Esophagus (tissue), 2 donors: ENCODE measurements around the gene LRP6. TPM values are rescaled to one million over a fixed set of nuclear protein-coding genes. Genes with fewer than 3 reads are reported as not detected.

ENCODE experiments used
- H3K27ac ChIP-seq, 2 donors: one replicate each; pipeline ENCODE4 v1.5.1; 2013; ENCODE audit warnings: low read depth in 2 of 2, mild to moderate bottlenecking in 2 of 2, inconsistent platforms in 1 of 2, low read length in 1 of 2, moderate library complexity in 1 of 2
- H3K27me3 ChIP-seq, 2 donors: one replicate each; pipeline ENCODE4 v1.6.1; 2013; ENCODE audit warnings: low read length in 2 of 2, control low read depth in 1 of 2, mild to moderate bottlenecking in 1 of 2; ENCODE audit not compliant: insufficient read depth in 2 of 2, control insufficient read depth in 1 of 2
- H3K36me3 ChIP-seq, 2 donors: one replicate each; pipeline ENCODE4 v1.6.1; 2013; ENCODE audit warnings: low read length in 1 of 2; ENCODE audit not compliant: control insufficient read depth in 2 of 2, insufficient read depth in 2 of 2
- H3K4me1 ChIP-seq, 2 donors: one replicate each; pipeline ENCODE4 v1.6.1; 2013; ENCODE audit warnings: low read length in 1 of 2; ENCODE audit not compliant: control insufficient read depth in 2 of 2, insufficient read depth in 2 of 2
- H3K4me3 ChIP-seq, 2 donors: one replicate each; pipeline ENCODE4 v1.5.1; 2013; ENCODE audit warnings: low read length in 2 of 2, mild to moderate bottlenecking in 2 of 2, low read depth in 1 of 2, moderate library complexity in 1 of 2
- H3K9me3 ChIP-seq, 2 donors: one replicate each; pipeline ENCODE4 v1.6.1; 2013; ENCODE audit warnings: mild to moderate bottlenecking in 2 of 2, low read depth in 1 of 2, low read length in 1 of 2, moderate library complexity in 1 of 2; ENCODE audit not compliant: control insufficient read depth in 2 of 2, insufficient read depth in 1 of 2
- WGBS, 2 donors: extraction: QIAGEN DNeasy Blood & Tissue Kit; methylation state at CpG; one replicate each; pipeline ENCODE4 v1.1.7; 2013; 5-methylcytosine and 5-hydroxymethylcytosine counted together
- polyA plus RNA-seq, 2 donors: library from polyadenylated mRNA; stranded (reverse); fragments of 200-250 nt; gene quantifications; one replicate each; pipeline ENCODE4 v1.2.3, GENCODE V29; 2013
- donor health status: healthy with polysubstance abuse.
- donor health status: Bipolar disorder and iron deficiency.

The LRP6 gene
- polyA plus RNA-seq, 2 donors = 2.5 TPM

DNA sequence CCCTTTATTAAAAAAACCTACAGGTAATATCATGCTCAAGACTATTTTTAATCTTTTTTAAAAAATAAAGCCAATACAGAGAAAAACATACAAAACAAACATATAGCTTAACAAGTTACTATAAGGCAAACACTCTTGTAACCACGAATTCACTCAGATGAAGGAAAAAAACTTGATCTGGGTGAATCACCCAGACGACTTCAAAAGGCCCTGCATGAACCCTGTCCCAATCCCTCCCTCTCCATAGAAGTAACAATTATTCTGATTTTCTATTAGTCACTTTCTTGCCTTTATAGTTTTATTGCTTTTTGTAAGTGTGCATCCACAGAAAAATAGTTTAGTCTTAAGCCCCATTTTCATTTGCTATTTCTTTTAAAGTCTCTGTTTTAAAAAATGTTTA lies 72.6 kb downstream of the LRP6 start:
- no peaks in the 10 kb centered on the region for H3K27me3 ChIP-seq

GRCh38 chr12:12191008-12191407 lies 75.8 kb downstream of the LRP6 start:
- H3K4me1 ChIP-seq = no peaks in the 10 kb centered on the region
- H3K27ac ChIP-seq = no peak overlapping the region
- no peaks in the 10 kb centered on the region for H3K9me3 ChIP-seq
- H3K4me3 ChIP-seq = no peak overlapping the region
- 89 to 95% methylated on average over 4 of the region's 4 CpGs for WGBS, 2 donors
- H3K36me3 ChIP-seq = no peaks in the 10 kb centered on the region
- no peaks in the 10 kb centered on the region for H3K27me3 ChIP-seq

More for the DNA sequence above, 72.6 kb downstream of the LRP6 start:
- H3K4me1 ChIP-seq = no peaks in the 10 kb centered on the region
- H3K27ac ChIP-seq = no peak overlapping the region
- WGBS, 2 donors = 44 to 59% methylated on average over 2 of the region's 2 CpGs
- H3K36me3 ChIP-seq = no peaks in the 10 kb centered on the region
- no peaks in the 10 kb centered on the region for H3K9me3 ChIP-seq
- H3K4me3 ChIP-seq = no peak overlapping the region

GRCh38 chr12:12190087-12190809 lies 76.6 kb downstream of the LRP6 start:
- Histone ChIP-seq H3K4me1 (no peaks in the 10 kb centered on the region), H3K36me3 (no peaks in the 10 kb centered on the region), H3K4me3 (no peak overlapping the region), H3K27ac (no peak overlapping the region), H3K27me3 (no peaks in the 10 kb centered on the region), H3K9me3 (no peaks in the 10 kb centered on the region)
- 87 to 89% methylated on average over 1 of the region's 1 CpG for WGBS, 2 donors

GRCh38 chr12:12185414-12185813 lies 81.4 kb downstream of the LRP6 start:
- no peaks in the 10 kb centered on the region for H3K9me3 ChIP-seq
- H3K27ac ChIP-seq = no peak overlapping the region
- H3K4me1 ChIP-seq = no peaks in the 10 kb centered on the region
- no peaks in the 10 kb centered on the region for H3K36me3 ChIP-seq
- WGBS, 2 donors = 61 to 66% methylated on average over 2 of the region's 2 CpGs
- no peaks in the 10 kb centered on the region for H3K27me3 ChIP-seq
- no peak overlapping the region for H3K4me3 ChIP-seq

GRCh38 chr12:12182703-12183365 lies 84.0 kb downstream of the LRP6 start:
- no peak overlapping the region for H3K27ac ChIP-seq
- 77% methylated on average over 1 of the region's 1 CpG for WGBS, 2 donors
- H3K4me3 ChIP-seq = no peak overlapping the region

DNA sequence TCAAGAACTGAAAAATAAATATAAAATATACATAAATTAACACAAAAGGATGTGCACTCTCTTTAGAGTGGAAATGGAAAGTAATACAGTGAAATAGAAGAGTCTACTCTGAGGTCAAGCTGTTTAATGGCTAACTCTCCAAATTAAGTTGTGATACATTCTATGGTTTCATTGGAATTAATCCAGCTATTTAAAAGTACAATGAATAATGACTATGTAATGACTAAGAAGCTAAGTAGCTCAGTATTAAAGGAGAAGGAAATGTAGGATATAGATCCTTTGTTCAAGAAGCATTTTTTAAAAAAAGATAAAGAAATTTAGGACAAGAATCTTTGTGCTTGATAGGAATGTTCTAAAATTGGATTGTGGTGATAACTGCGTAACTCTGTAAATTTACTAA lies 85.3 kb downstream of the LRP6 start:
- Histone ChIP-seq H3K27me3 (no peaks in the 10 kb centered on the region), H3K36me3 (no peaks in the 10 kb centered on the region), H3K4me3 (no peak overlapping the region), H3K4me1 (no peaks in the 10 kb centered on the region), H3K27ac (no peak overlapping the region), H3K9me3 (no peaks in the 10 kb centered on the region)
- 94 to 100% methylated on average over 1 of the region's 1 CpG for WGBS, 2 donors

More at GRCh38 chr12:12182703-12183365, 84.0 kb downstream of the LRP6 start:
- Histone ChIP-seq H3K9me3 (no peaks in the 10 kb centered on the region), H3K4me1 (no peaks in the 10 kb centered on the region), H3K27me3 (no peaks in the 10 kb centered on the region), H3K36me3 (no peaks in the 10 kb centered on the region)

- Histone ChIP-seq H3K27ac (no peak overlapping the region), H3K36me3 (no peaks in the 10 kb centered on the region), H3K4me1 (no peaks in the 10 kb centered on the region), H3K4me3 (no peak overlapping the region), H3K9me3 (no peaks in the 10 kb centered on the region), H3K27me3 (no peaks in the 10 kb centered on the region)
- 70 to 90% methylated on average over 1 of the region's 1 CpG for WGBS, 2 donors
Observed at GRCh38 chr12:12180575-12180974, 86.3 kb downstream of the LRP6 start.

DNA sequence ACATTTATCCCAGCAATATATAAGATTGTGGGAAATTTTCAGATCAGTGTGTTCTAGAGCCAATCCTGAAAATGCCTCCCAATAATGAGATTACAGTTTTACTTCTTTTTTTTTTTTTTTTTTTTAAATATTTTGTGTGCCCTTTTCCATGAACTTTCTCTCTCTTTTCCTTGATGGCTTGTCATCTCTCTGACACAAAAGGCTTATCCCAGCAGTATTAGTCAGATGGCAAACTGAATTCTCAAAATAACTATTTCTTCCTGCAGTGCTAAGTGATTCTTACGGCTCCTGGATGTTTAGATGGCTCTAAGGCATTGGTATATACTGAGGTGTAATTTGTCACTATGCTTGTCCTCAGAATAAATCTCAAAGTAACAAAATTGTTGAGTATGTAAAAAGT lies 86.7 kb downstream of the LRP6 start:
- Histone ChIP-seq H3K4me3 (no peak overlapping the region), H3K36me3 (no peaks in the 10 kb centered on the region), H3K4me1 (no peaks in the 10 kb centered on the region), H3K9me3 (no peaks in the 10 kb centered on the region), H3K27me3 (no peaks in the 10 kb centered on the region), H3K27ac (no peak overlapping the region)
- whole genome bisulfite sequencing, 2 donors = 0 to 25% methylated on average over 1 of the region's 1 CpG

GRCh38 chr12:12178559-12178958 lies 88.3 kb downstream of the LRP6 start:
- no peak overlapping the region for H3K4me3 ChIP-seq
- H3K27ac ChIP-seq = no peak overlapping the region
- 79 to 80% methylated on average over 2 of the region's 2 CpGs for WGBS, 2 donors
- no peaks in the 10 kb centered on the region for H3K9me3 ChIP-seq
- no peaks in the 10 kb centered on the region for H3K27me3 ChIP-seq
- no peaks in the 10 kb centered on the region for H3K36me3 ChIP-seq
- no peaks in the 10 kb centered on the region for H3K4me1 ChIP-seq

- Histone ChIP-seq H3K27ac (no peak overlapping the region), H3K9me3 (no peaks in the 10 kb centered on the region), H3K27me3 (no peaks in the 10 kb centered on the region), H3K4me3 (no peak overlapping the region), H3K36me3 (no peaks in the 10 kb centered on the region), H3K4me1 (peaks cover 0 to 2% of the 10 kb centered on the region in 2 donors)
- 90 to 91% methylated on average over 3 of the region's 3 CpGs for WGBS, 2 donors
Observed at GRCh38 chr12:12176402-12176801, 90.4 kb downstream of the LRP6 start.
